ENCODE measurements around the gene PIGK.

The PIGK gene

DNA sequence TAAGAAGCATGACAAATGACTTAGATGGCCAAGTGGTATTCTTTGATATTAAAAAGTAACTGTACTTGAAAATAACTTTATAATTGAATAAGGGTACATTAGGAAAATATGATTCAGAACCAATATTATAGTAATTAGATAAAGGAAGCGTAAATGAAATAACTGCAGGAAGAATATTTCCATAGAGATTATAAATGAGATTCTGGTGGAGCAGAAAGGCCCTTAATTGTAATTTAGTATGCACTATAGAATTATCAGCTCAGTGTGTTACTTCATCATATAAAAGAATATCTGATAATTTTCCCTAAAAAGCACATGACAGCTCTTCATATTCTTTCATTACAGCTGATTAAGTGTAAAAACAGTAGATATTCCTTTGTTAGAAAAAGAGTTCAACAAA is 171.7 kb downstream of the PIGK start:
- DNase-seq (ENCODE audit: extremely low spot score, insufficient read length, low read depth) (no peak), FAIRE-seq (no peak)

DNA sequence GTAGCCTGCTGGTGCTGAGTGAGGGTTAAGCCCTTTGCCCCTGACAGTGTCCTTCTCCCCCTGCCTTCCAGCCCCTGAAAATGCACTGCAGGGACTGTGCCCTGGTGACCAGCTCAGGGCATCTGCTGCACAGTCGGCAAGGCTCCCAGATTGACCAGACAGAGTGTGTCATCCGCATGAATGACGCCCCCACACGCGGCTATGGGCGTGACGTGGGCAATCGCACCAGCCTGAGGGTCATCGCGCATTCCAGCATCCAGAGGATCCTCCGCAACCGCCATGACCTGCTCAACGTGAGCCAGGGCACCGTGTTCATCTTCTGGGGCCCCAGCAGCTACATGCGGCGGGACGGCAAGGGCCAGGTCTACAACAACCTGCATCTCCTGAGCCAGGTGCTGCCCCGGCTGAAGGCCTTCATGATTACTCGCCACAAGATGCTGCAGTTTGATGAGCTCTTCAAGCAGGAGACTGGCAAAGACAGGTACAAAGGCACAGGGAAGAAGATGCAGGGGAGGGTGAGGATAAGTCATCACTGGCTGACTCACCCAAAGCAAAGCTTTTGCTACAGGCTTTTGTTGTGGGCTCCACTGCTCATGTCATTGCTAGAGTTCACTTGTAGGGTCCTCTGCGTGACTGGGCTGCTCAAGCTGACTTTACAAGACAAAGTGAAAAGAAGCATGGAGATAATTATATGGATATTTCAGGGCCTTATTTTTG is 174.9 kb downstream of the PIGK start:
- DNase-seq (ENCODE audit: extremely low spot score, insufficient read length, low read depth) = no peak

DNA sequence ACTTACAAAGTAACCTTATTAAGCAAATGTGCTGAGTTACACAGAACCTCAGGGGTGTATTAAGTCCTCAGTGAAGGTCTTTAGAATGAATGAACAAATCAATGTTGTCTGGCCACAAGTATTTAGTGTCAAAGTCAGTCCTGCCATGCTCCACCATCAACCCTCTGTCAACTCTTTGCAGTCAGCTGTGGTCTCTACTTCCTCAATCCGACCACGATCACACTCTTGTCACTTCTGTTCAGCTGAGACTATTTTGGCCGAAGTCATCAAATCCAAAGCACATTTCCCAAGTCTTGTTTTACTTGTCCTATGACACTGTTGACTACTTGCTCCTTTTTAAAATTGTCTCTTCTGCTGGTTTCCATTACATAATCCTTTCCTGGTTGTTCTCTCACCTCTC is 178.4 kb downstream of the PIGK start:
- DNase-seq (ENCODE audit: extremely low spot score, insufficient read length, low read depth) (no peak), FAIRE-seq (no peak)

More for the DNA sequence above, 174.9 kb downstream of the PIGK start:
- no peak for FAIRE-seq

DNA sequence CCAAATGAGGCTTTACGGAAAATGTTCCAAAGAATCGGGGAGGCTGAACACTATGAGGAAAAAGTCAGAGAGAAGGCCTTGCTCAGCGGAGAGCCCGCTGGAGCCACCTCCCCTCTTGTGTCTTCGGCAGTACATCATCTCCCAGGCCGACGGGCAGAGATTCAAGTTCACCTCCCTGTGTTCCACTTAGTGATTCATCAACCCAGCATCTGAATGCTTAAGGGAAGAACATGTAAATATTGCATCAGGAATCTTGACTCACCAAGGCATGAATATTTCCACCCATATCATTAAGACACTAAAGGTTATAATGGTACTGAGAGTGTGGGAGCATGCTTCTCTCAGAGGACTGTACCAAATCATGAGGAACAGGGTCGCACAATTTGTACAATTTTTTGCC is 179.5 kb downstream of the PIGK start:
- no peak for DNase-seq (ENCODE audit: extremely low spot score, insufficient read length, low read depth)
- no peak for FAIRE-seq

DNA sequence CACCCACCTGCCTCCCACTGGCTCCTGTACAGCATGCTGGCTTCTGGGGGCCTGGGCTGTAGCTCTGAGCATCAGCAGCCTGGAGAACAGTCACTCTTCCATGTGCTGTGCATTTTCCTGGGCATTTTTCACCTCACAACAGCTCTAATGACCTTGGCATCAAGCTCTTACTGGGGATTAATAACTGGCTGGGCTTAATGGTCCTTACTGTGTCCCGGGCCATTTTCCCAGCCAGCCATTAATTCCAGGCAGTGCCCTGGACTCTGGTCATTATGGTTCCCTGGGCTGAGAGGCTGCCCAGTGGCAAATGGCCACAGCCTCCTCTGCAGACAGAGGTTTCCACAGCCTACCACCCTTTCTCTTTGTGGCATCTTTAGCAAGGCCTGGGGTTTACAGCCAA is 180.1 kb downstream of the PIGK start:
- no peak for DNase-seq (ENCODE audit: extremely low spot score, insufficient read length, low read depth)
- FAIRE-seq = no peak

All from GM18507 (cell line).